ENCODE measurements around the gene CHST8.
A peak's percentile ranks its signal among the peaks of the same experiment; 100 is the strongest.

CHST8 gene

GRCh38 chr19:33766623-33767022, 144.9 kb downstream of the CHST8 start:
- H3K4me1 ChIP-seq (ENCODE audit: control insufficient read depth in 1 of 2, insufficient read depth in 2 of 2, low read length in 2 of 2), result no peaks in the 10 kb centered on the region
- no peak overlapping the region for H4K12ac ChIP-seq (ENCODE audit: low read depth, low read length)
- no peak overlapping the region for H3K23ac ChIP-seq (ENCODE audit: low read length)
- H4K91ac ChIP-seq (ENCODE audit: low read depth, low read length), result no peak overlapping the region
- no CpG with 5 or more reads among the region's 13 CpGs for WGBS (ENCODE audit: extremely low coverage, insufficient coverage, insufficient read length)
- H3K18ac ChIP-seq (ENCODE audit: low read length), result no peak overlapping the region
- H3K9me3 ChIP-seq (ENCODE audit: insufficient read depth, low read depth, low read length), result no peaks in the 10 kb centered on the region
- no peak overlapping the region for H2AFZ ChIP-seq (ENCODE audit: insufficient read depth, low read length, poor library complexity)
- no peak overlapping the region for H2AK5ac ChIP-seq (ENCODE audit: low read length)
- no peak overlapping the region for H2BK5ac ChIP-seq (ENCODE audit: low read depth, low read length, poor library complexity)
- no peak overlapping the region for H2BK12ac ChIP-seq (ENCODE audit: low read length)
- no peak for DNase-seq
- no peak overlapping the region for H3K4me2 ChIP-seq (ENCODE audit: low read length)
- no peaks in the 10 kb centered on the region for H3K27me3 ChIP-seq (ENCODE audit: insufficient read depth, low read length)
- H3K14ac ChIP-seq (ENCODE audit: low read length), result no peak overlapping the region
- H3K79me1 ChIP-seq (ENCODE audit: low read length), result no peaks in the 10 kb centered on the region
- H2BK120ac ChIP-seq (ENCODE audit: insufficient read depth, low read length, poor library complexity), result no peak overlapping the region
- H3K79me2 ChIP-seq (ENCODE audit: control insufficient read depth, insufficient read depth, low read length, poor library complexity), result no peaks in the 10 kb centered on the region
- H3K4me3 ChIP-seq (ENCODE audit: low read depth, low read length), result no peak overlapping the region
- H3K36me3 ChIP-seq (ENCODE audit: control insufficient read depth in 1 of 2, insufficient read depth in 2 of 2, low read length in 2 of 2), result no peaks in the 10 kb centered on the region
- H3K4ac ChIP-seq (ENCODE audit: low read depth, low read length), result no peak overlapping the region
- no peak overlapping the region for H3K27ac ChIP-seq (ENCODE audit: low read depth, low read length)
- no peak overlapping the region for H3K9ac ChIP-seq (ENCODE audit: low read length)
- H4K8ac ChIP-seq (ENCODE audit: low read depth, low read length), result no peak overlapping the region

- Histone ChIP-seq H3K4me1 (ENCODE audit: control insufficient read depth in 1 of 2, insufficient read depth in 2 of 2, low read length in 2 of 2) (no peaks in the 10 kb centered on the region), H3K27ac (ENCODE audit: low read depth, low read length) (no peak overlapping the region), H2BK120ac (ENCODE audit: insufficient read depth, low read length, poor library complexity) (no peak overlapping the region), H3K4ac (ENCODE audit: low read depth, low read length) (no peak overlapping the region), H2AFZ (ENCODE audit: insufficient read depth, low read length, poor library complexity) (no peak overlapping the region), H3K4me3 (ENCODE audit: low read depth, low read length) (no peak overlapping the region), H3K36me3 (ENCODE audit: control insufficient read depth in 1 of 2, insufficient read depth in 2 of 2, low read length in 2 of 2) (no peaks in the 10 kb centered on the region), H3K79me2 (ENCODE audit: control insufficient read depth, insufficient read depth, low read length, poor library complexity) (no peaks in the 10 kb centered on the region), H3K14ac (ENCODE audit: low read length) (no peak overlapping the region), H3K9me3 (ENCODE audit: insufficient read depth, low read depth, low read length) (no peaks in the 10 kb centered on the region), H3K18ac (ENCODE audit: low read length) (no peak overlapping the region), H4K8ac (ENCODE audit: low read depth, low read length) (no peak overlapping the region), H3K79me1 (ENCODE audit: low read length) (no peaks in the 10 kb centered on the region), H3K4me2 (ENCODE audit: low read length) (no peak overlapping the region), H4K91ac (ENCODE audit: low read depth, low read length) (no peak overlapping the region), H2BK12ac (ENCODE audit: low read length) (no peak overlapping the region), H2BK5ac (ENCODE audit: low read depth, low read length, poor library complexity) (no peak overlapping the region), H2AK5ac (ENCODE audit: low read length) (no peak overlapping the region), H3K9ac (ENCODE audit: low read length) (no peak overlapping the region), H4K12ac (ENCODE audit: low read depth, low read length) (no peak overlapping the region), H3K27me3 (ENCODE audit: insufficient read depth, low read length) (no peaks in the 10 kb centered on the region), H3K23ac (ENCODE audit: low read length) (no peak overlapping the region)
- no CpG with 5 or more reads among the region's 9 CpGs for WGBS (ENCODE audit: extremely low coverage, insufficient coverage, insufficient read length)
- peak in 1 of 2 donors; percentile 44 for DNase-seq
These were observed 146.2 kb downstream of the CHST8 start for GRCh38 chr19:33767898-33768413.

GRCh38 chr19:33769208-33769607, 147.5 kb downstream of the CHST8 start:
- no peak overlapping the region for H2BK5ac ChIP-seq (ENCODE audit: low read depth, low read length, poor library complexity)

DNA sequence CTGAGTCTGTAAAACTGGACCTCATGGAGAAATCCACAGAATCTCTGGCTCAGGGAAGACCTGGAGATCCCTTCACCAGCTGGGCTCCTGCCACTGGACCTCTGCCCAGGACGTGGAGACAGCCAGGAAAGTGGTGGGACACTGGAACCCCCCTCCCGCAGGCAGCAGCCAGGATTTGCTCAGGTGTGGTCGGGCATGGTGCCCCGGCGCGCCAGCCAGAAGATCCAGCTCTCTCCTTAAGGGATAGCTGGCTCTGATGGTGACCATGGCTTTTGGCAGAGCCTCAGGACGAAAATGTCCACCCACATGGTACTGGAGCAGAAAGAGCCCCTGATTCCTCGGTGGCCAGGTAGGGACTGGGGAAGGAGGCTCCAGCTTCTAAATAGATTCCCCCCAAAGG, 148.4 kb downstream of the CHST8 start:
- Histone ChIP-seq H2AK5ac (ENCODE audit: low read length) (no peak overlapping the region), H2AFZ (ENCODE audit: insufficient read depth, low read length, poor library complexity) (no peak overlapping the region), H3K27ac (ENCODE audit: low read depth, low read length) (no peak overlapping the region), H2BK12ac (ENCODE audit: low read length) (no peak overlapping the region), H3K27me3 (ENCODE audit: insufficient read depth, low read length) (no peaks in the 10 kb centered on the region), H3K9me3 (ENCODE audit: insufficient read depth, low read depth, low read length) (peaks cover under 1% of the 10 kb centered on the region), H3K4me1 (ENCODE audit: control insufficient read depth in 1 of 2, insufficient read depth in 2 of 2, low read length in 2 of 2) (no peaks in the 10 kb centered on the region), H3K14ac (ENCODE audit: low read length) (no peak overlapping the region), H4K12ac (ENCODE audit: low read depth, low read length) (no peak overlapping the region), H2BK120ac (ENCODE audit: insufficient read depth, low read length, poor library complexity) (no peak overlapping the region), H4K91ac (ENCODE audit: low read depth, low read length) (no peak overlapping the region), H2BK5ac (ENCODE audit: low read depth, low read length, poor library complexity) (no peak overlapping the region), H3K18ac (ENCODE audit: low read length) (no peak overlapping the region), H3K79me2 (ENCODE audit: control insufficient read depth, insufficient read depth, low read length, poor library complexity) (no peaks in the 10 kb centered on the region), H3K4me3 (ENCODE audit: low read depth, low read length) (no peak overlapping the region), H3K23ac (ENCODE audit: low read length) (no peak overlapping the region), H3K36me3 (ENCODE audit: control insufficient read depth in 1 of 2, insufficient read depth in 2 of 2, low read length in 2 of 2) (no peaks in the 10 kb centered on the region), H3K4me2 (ENCODE audit: low read length) (no peak overlapping the region), H4K8ac (ENCODE audit: low read depth, low read length) (no peak overlapping the region), H3K9ac (ENCODE audit: low read length) (no peak overlapping the region), H3K4ac (ENCODE audit: low read depth, low read length) (no peak overlapping the region), H3K79me1 (ENCODE audit: low read length) (no peaks in the 10 kb centered on the region)
- no CpG with 5 or more reads among the region's 8 CpGs for WGBS (ENCODE audit: extremely low coverage, insufficient coverage, insufficient read length)
- no peak for DNase-seq

More at GRCh38 chr19:33769208-33769607, 147.5 kb downstream of the CHST8 start:
- no peak overlapping the region for H2BK120ac ChIP-seq (ENCODE audit: insufficient read depth, low read length, poor library complexity)
- no peak overlapping the region for H3K23ac ChIP-seq (ENCODE audit: low read length)
- H3K4me3 ChIP-seq (ENCODE audit: low read depth, low read length), result no peak overlapping the region
- no peak overlapping the region for H3K14ac ChIP-seq (ENCODE audit: low read length)
- H2BK12ac ChIP-seq (ENCODE audit: low read length), result no peak overlapping the region
- no peak overlapping the region for H3K18ac ChIP-seq (ENCODE audit: low read length)
- H4K8ac ChIP-seq (ENCODE audit: low read depth, low read length), result no peak overlapping the region
- no peak overlapping the region for H2AFZ ChIP-seq (ENCODE audit: insufficient read depth, low read length, poor library complexity)
- no CpG with 5 or more reads among the region's 6 CpGs for WGBS (ENCODE audit: extremely low coverage, insufficient coverage, insufficient read length)
- H3K4ac ChIP-seq (ENCODE audit: low read depth, low read length), result no peak overlapping the region
- no peak overlapping the region for H4K12ac ChIP-seq (ENCODE audit: low read depth, low read length)
- H3K4me2 ChIP-seq (ENCODE audit: low read length), result no peak overlapping the region
- H3K9me3 ChIP-seq (ENCODE audit: insufficient read depth, low read depth, low read length), result no peaks in the 10 kb centered on the region
- H3K4me1 ChIP-seq (ENCODE audit: control insufficient read depth in 1 of 2, insufficient read depth in 2 of 2, low read length in 2 of 2), result no peaks in the 10 kb centered on the region
- H3K9ac ChIP-seq (ENCODE audit: low read length), result no peak overlapping the region
- no peaks in the 10 kb centered on the region for H3K79me2 ChIP-seq (ENCODE audit: control insufficient read depth, insufficient read depth, low read length, poor library complexity)
- H3K79me1 ChIP-seq (ENCODE audit: low read length), result no peaks in the 10 kb centered on the region
- H3K36me3 ChIP-seq (ENCODE audit: control insufficient read depth in 1 of 2, insufficient read depth in 2 of 2, low read length in 2 of 2), result no peaks in the 10 kb centered on the region
- no peaks in the 10 kb centered on the region for H3K27me3 ChIP-seq (ENCODE audit: insufficient read depth, low read length)
- no peak overlapping the region for H3K27ac ChIP-seq (ENCODE audit: low read depth, low read length)
- H4K91ac ChIP-seq (ENCODE audit: low read depth, low read length), result no peak overlapping the region
- DNase-seq, result no peak
- H2AK5ac ChIP-seq (ENCODE audit: low read length), result no peak overlapping the region

Measured in trophoblast cell (in vitro differentiated cells and primary cell).